Left cardiac atrium (tissue), 4 donors: Measurements from ENCODE around the gene RRM2. TPM values are rescaled to one million over a fixed set of nuclear protein-coding genes. Genes with fewer than 3 reads are reported as not detected.
A peak's percentile ranks its signal among the peaks of the same experiment; 100 is the strongest.

Source experiments
- ATAC-seq, 2 donors: fragments of 200-7000 bp; cut with Tn5 transposase; one replicate each; pipeline ENCODE4 v1.9.1; 2020; ENCODE audit warnings: mild to moderate bottlenecking in 2 of 2, moderate library complexity in 2 of 2
- DNase-seq: peaks from one replicate; pipeline ENCODE4 v3.0.0-alpha.2; 2020
- intact Hi-C, 2 donors: fragments of 100-400 bp; cut with DNase I; formaldehyde crosslinking; loops; one replicate each; pipeline versions ENCODE4 v1.14.1 to v1.15.1; 2022 to 2023
- total RNA-seq, 2 donors: library from RNA; stranded (reverse); fragmentation: NEBNext Ultra II Directional; extraction: Animal tissue kit (Norgen Biotek cat#: 25700); gene quantifications; one replicate each; pipeline ENCODE4 v1.2.1, GENCODE V29; 2021
- donor health status: DM: no; HTN: yes; CAD: no.
- donor health status: DM: no; HTN: yes; CAD: no; lungs with severe emphysema.
- donor health status: DM: yes; HTN: yes; CAD: no.
- donor health status: Dilated cardiomyopathy.

RRM2 gene
- total RNA-seq, 2 donors from 2014 or later: 1.0 to 6.1 TPM

DNA sequence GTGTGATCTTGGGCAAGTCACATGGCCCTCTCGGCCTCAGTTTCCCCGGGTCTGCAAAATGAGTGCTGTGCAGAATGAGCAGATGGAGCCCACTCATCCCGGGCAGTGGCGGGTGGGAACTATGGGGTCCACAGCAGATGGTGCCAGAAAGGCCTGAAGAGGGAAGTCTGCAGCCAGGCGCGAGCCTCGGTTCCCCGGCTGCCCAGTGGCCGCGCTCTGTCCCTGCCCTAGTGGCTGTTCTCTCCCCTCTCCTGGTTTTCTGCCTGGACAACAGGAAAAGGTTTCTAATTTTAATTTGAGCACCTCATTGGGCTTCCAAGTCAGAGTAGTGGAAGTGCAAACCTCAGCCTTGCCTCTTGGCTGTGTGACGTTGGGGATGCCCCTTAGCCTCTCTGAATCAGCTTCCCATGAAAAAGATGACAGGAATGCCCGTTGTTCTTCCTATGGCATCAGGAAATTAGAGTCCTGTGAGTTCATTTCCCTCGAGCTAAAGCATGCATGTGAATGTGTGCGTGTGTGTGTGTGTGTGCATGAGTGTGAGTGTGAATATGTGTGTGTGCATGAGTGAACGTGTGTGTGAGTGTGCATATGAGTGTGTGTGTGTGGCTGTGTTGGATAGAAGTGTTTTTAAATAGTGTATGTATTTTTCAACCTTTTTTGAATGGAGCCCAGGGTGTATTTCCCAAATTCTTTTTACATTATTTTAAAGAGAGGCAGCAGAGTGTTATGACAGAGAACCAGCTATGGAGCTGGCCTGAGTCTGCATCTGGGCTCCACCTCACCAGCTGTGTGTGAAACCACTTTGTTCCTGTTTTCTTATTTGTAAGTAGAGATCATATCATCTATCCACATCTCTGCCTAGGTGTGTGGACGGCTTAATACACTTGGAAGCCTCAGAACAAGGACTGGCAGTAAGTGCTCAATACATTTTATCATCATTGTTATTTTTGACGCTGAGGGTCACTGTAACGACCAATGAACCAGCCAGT is 41.3 kb downstream of the RRM2 start:
- ATAC-seq (no peak), DNase-seq (no peak)
- intact Hi-C loops: no loop called here

DNA sequence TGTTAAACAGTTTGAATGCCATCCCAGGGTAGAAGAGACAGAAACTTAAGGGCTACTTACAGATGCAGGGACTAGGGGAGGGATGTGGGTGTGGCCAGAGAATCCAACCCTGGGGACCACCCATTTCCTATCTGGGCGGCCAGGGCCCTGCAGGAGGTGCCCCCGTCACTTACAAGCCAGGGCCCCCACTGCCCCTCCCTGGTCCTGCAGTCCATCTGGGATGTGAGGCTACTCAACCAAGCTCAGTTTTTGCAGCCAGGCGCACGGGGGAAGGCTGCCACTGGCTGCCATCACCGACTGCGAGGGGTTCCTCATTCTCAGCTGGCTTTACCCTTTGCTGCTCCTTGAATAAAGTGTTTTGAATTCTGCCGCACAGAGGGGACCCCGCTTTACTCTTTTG is 42.1 kb downstream of the RRM2 start:
- ATAC-seq: no peak
- intact Hi-C loops: no loop called here
- no peak for DNase-seq

DNA sequence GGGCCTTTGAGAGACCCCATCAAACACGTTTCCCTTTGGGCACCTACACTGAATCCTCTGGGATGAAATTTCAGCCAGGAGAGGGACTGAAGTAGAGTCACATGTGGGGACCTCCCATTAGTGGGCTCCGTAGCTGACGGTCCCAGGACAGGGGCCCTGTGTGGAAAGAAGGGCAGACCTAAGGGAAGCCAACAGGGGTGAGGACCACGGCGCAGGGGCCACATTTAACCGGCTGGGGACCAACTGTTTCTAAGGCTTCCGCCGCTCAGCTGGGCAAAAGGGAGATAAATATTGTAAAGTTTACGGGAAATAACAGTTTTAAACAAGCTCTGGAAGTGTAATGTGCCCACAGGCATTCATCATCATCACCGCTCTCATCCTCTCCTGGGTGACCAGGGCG is 42.7 kb downstream of the RRM2 start:
- DNase-seq: no peak
- intact Hi-C loops: no loop called here

DNA sequence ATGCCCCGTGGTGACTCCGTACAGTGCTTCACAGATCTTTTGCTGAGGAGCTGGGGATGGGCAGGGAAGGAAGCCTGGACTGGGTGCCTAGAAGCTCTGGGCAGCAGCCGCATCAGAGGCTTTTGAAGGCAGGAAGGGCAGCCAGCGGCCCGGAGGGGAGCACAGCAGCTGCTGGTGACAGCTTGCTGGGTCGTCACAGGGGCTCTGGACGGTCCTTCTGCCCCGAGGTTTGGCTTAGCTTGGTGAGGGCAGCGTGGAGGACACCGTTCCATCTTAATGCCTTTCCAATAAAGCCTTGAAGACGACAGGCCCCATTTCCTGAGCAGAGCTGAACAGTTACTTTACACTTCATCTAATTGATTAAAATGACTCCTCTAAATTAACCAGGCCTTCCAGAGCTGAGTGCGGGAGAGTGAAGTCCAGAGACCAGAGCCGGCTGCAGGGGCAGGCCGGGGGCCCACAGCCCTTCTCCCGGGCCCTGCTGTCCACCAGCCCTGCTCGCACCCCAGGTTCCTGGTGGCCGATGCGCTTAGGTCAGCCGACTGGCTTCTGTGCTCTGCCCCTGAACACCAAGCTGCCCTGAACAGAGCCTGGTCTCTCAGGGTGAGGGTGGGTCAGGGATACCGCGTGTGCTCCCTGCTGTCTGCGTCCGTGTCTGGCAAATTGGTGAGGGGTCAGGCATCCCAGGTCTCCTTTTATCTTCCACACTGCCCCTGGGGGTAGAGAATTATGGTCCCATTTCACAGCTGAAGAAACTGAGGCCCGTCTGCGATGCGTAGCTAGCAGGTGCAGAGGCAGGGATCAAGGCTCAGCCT is 43.5 kb downstream of the RRM2 start:
- intact Hi-C loops: no loop called here
- DNase-seq (no peak), ATAC-seq (no peak)

More for the DNA sequence above, 42.7 kb downstream of the RRM2 start:
- no peak for ATAC-seq

DNA sequence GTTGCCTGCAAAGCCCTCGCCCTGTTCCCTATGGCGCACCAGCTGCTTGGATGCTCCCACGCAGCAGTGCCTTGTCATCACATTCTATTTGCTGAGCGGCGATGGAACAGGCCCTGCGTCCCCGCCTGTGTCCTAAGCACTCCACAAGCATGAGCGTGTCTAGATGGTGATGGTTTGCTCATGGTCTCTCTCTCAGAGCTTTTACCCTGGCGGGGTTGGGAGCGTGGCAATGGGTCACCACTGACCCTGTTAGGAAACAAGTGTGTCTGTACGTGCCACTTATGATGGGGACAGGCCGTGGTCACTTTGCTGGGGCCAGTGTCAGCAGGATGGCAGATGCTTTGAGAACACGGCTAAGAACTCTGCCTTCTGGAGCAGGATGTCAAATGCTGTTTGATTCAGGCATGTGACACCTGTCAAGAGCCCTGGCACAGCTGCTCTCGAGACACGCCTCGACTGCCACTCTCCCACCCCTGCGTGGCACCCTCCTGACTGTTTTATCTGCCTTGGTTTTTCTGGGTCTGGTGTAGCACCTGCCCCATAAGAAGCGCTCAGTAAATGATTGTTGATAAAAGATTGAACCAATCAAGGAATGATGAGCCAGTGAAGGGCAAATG is 44.2 kb downstream of the RRM2 start:
- intact Hi-C loops: no loop called here
- no peak for ATAC-seq

DNA sequence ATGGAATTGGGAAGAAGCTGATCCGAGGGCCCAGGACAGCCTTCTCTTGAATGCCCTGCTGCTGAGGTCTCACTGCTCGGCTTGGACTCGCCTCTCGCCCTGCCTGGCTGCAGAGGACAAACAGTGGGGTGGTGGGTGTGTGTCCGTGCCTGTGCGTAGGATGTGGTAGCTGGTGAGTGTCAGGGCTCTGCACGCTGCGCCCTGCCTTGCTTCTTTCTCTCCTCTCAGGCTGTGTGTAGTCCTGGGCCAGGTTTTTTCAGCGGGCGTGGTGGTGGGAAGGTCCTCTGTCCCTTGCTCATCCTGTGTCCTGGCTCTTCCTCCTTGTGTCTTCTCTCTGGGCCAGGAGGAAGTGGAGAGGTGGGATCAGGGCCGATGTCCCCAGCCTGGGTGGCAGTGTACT is 44.8 kb downstream of the RRM2 start:
- intact Hi-C loops: no loop called here

More for the DNA sequence above, 44.2 kb downstream of the RRM2 start:
- DNase-seq: no peak

GRCh38 chr2:10168221-10168620 is 45.7 kb downstream of the RRM2 start:
- intact Hi-C loops: no loop called here
- DNase-seq (no peak), ATAC-seq (no peak)

More for the DNA sequence above, 44.8 kb downstream of the RRM2 start:
- DNase-seq (no peak), ATAC-seq (no peak)

GRCh38 chr2:10169053-10169578 is 46.6 kb downstream of the RRM2 start:
- DNase-seq: no peak

DNA sequence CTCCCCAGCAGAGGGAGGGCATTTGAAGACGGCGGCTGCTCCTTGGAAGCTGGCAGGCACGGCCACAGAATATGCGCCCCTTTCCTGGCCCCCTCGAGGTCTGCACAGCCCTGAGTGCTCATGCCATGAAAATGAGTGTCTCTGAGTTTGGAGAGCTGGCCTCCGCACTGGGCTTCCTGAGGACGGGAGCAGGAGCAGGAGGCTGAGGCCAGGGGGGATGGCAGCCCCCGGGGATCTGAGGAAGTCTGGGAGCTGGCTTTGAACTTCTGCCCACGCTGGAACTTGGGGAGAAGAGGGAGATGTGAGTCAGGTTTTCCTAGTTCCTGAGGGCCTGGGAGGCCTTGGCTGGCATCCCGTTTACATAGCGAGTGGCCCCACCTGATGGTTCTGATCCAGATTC is 47.0 kb downstream of the RRM2 start:
- DNase-seq (no peak), ATAC-seq (no peak)
- intact Hi-C loops: no loop called here

More at GRCh38 chr2:10169053-10169578, 46.6 kb downstream of the RRM2 start:
- no peak for ATAC-seq
- intact Hi-C loops: no loop called here

DNA sequence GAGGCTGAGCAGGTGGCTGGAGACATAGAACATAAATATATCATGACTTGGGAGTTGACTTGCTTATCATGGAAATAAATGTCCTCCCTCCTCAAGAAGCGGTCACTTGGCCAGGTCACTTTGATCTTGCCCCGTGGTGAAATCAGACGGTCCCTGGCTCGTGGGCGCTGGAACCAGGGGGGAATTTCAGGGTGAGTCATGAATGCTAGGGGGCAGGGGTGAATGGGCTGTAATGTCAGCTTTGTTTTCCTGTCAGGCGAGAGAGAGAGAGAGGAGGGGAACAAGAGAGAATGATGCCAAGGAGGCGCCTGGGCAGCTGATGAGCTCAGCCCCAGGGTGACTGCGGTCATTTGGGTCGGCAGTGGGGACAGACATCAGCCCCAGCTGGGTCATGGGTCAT is 47.7 kb downstream of the RRM2 start:
- ATAC-seq (peak in 1 of 2 donors; percentile 54), DNase-seq (no peak)
- intact Hi-C loops: no loop called here

DNA sequence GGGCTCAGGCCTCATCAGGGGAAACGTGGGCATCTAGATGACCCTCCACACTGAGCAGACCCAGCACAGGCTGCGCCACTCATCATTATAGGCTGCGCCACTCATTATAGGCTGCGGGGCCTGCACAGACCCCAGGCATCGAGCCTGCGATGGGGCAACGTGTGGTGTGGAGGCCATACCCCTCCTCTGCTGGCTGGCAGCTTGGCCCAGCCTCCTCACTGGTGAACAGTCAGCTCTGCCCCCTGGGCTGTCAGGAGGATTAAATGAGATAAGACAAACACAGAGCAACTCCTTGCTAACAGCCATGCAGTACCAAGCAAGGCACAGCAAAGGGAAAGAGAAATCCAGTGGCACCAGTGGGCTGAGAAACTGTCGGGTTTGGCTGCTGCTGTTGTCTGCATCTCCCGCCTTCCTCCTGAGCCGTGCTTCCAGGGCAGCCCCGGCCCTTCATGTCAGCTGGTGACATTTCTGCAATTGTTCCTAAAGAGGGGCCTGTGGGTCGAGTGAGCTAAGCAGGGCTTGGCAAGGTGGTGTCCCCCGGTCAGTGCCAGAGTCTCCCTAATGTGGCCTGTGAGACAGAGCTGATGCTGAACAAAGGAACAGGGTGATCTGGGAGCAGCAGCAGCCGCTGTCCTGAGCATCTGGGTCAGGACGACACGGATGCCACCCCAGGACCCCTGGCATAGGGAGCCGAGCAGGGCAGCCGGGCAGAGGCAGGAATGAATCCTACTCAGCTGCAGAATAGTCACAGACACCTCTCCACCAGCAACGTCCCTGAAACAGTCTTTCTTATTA is 48.7 kb downstream of the RRM2 start:
- peak in 1 of 2 donors; percentile 8 for ATAC-seq
- DNase-seq: peak; percentile 10
- intact Hi-C loops: no loop called here

DNA sequence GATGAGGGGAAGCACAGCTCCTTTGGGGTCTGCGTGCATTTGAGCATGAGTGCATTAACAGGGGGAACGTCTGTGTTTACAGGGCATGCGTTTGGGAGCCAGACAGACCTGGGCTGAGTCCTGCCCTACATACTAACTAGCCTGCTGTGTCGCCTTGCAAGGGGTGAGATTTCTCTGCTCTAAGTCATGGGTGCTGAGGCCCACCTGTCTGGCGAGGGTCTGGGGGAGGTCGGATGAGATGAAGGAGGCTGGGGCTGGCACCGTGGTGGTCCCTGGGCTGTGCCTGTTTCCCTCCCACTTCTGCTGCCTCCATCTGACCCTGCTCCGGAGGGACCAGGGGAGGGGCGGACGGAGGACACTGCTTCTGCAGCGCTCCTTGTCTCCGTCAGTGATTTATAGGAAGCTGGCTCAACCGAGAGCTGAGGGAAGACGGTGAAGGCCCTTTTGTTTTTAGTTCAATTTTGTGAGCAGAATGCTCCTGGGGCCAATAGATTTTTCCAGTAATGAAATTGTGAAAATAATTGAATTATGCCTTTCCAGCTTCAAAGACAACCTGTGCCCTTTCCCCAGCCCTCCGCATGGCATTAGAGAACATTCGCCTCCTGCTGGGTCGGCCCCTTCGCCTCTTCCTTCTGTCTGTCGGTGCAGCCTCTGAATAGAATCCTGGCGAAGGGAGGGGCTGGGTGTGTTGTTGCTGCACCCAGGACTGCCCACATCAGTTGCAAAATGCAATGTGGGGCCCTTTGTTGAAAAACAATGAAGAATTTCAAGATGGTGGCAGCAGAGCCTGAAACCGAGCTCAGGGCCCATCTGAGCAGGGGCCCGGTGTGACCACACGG is 49.7 kb downstream of the RRM2 start:
- DNase-seq (no peak), ATAC-seq (no peak)
- intact Hi-C loops: no loop called here

DNA sequence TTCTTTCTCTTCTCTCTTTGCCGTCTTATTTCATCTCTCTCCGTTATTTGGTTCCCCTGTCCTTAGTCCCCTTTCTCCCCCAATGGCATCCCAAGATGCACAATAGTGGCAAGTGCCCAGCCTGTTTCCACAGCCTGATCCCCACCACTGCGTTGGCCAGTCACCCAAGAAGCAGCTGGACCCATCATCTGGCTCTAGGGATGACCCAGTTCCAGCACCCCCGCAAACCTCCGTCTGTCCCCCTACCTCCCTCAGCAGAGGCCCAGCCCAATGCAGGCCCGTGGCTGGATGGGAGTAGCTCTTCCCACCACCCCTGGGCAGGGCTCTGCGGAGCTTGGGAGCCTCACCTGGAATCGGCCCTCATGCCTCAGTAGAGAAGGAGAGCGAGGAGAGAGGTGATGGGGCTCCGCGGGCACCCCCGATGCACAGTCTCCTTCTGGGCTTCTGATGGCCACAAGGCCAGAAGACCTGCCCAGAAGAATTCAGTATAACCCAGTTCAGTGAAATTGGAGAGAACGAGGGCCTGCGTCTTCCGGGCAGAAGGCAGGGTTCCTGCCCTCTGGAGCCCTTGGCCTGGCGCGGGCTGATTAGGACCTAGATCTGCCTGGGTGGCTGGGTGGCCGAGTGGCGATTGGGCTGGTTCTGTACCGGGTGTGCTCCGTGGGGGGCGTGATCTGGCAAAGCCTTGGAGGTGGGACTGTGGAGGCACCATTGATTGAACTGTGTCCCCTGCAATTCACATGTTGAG is 50.9 kb downstream of the RRM2 start:
- ATAC-seq: no peak
- intact Hi-C loops: no loop called here
- DNase-seq: peak; percentile 17

- DNase-seq (peak; percentile 11), ATAC-seq (no peak)
- intact Hi-C loops: no loop called here
Observed at GRCh38 chr2:10174173-10174572, 51.6 kb downstream of the RRM2 start.

- ATAC-seq (no peak), DNase-seq (no peak)
- intact Hi-C loops: no loop called here
Observed at GRCh38 chr2:10175441-10175840, 52.9 kb downstream of the RRM2 start.

DNA sequence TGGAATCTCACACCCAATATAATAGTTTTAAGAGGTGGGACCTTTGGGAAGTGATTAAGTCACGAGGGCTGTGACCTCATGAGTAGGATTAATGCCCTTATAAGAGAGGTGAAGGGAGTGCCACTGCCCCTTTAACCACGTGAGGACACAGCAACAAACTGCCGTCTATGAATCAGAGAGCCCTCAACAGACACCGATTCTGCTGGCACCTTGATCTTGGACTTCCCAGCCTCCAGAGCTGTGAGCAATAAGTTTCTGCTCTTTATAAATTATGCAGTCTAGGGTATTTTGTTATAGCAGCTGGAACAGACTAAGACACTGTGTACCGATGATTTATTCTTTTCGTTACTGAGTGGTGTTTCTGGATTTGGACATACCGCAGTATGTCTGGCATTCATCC is 56.2 kb downstream of the RRM2 start:
- DNase-seq (no peak), ATAC-seq (no peak)
- intact Hi-C loops: no loop called here

DNA sequence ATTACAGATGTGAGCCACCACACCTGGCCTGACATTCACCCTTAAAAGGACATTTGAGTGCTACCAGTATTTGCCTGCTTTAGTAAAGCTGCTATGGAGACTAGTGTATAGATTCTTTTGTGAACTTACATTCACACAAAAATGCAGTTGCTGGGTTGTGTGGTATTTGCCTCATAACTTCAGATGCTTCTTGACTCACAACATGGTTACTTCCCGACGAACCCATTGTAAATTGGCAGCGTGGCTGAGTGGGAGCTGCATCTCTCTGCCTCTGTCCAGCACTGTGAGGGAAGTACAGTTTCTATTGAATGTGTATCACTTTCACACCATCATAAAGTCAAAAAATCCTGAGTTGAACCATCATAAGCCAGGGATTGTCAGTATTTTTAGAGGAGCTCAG is 56.9 kb downstream of the RRM2 start:
- intact Hi-C loops: no loop called here
- DNase-seq (no peak), ATAC-seq (no peak)
